ENCODE data around the gene IL1R1. TPM values are rescaled to one million over a fixed set of nuclear protein-coding genes. Genes with fewer than 3 reads are reported as not detected.
"Not testable (repeated sequence)": the region's sequence is repeated elsewhere in the genome, so short reads cannot be mapped to it uniquely, and the experiment has no call there.

The IL1R1 gene
- total RNA-seq, 1 donor from 2014 or later = 0.17 TPM

- Mint-ChIP-seq H3K27me3 (ENCODE audit: unreplicated experiment) (peaks cover 3% of the 10 kb centered on the region), H3K27ac (ENCODE audit: unreplicated experiment) (no peak overlapping the region), H3K36me3 (ENCODE audit: unreplicated experiment) (no peaks in the 10 kb centered on the region), H3K4me1 (ENCODE audit: low read depth, unreplicated experiment) (no peaks in the 10 kb centered on the region), H3K4me3 (ENCODE audit: unreplicated experiment) (no peak overlapping the region), H3K9me3 (ENCODE audit: unreplicated experiment) (peaks cover 5% of the 10 kb centered on the region)
- DNase-seq = no peak
- TF ChIP-seq CTCF (IDR thresholded peaks at IDR 0.05; ENCODE audit: partially characterized antibody, unreplicated experiment) = no peak
These were observed 39.3 kb upstream of the IL1R1 start for GRCh38 chr2:102103284-102103683.

- peaks cover 5% of the 10 kb centered on the region for H3K9me3 Mint-ChIP-seq (ENCODE audit: unreplicated experiment)
- no peak for TF ChIP-seq CTCF (IDR thresholded peaks at IDR 0.05; ENCODE audit: partially characterized antibody, unreplicated experiment)
- DNase-seq = no peak
- no peak overlapping the region for H3K27ac Mint-ChIP-seq (ENCODE audit: unreplicated experiment)
- no peaks in the 10 kb centered on the region for H3K4me1 Mint-ChIP-seq (ENCODE audit: low read depth, unreplicated experiment)
- no peaks in the 10 kb centered on the region for H3K36me3 Mint-ChIP-seq (ENCODE audit: unreplicated experiment)
- H3K4me3 Mint-ChIP-seq (ENCODE audit: unreplicated experiment) = no peak overlapping the region
- H3K27me3 Mint-ChIP-seq (ENCODE audit: unreplicated experiment) = peaks cover 3% of the 10 kb centered on the region
These were observed 38.3 kb upstream of the IL1R1 start for GRCh38 chr2:102103992-102104871.

DNA sequence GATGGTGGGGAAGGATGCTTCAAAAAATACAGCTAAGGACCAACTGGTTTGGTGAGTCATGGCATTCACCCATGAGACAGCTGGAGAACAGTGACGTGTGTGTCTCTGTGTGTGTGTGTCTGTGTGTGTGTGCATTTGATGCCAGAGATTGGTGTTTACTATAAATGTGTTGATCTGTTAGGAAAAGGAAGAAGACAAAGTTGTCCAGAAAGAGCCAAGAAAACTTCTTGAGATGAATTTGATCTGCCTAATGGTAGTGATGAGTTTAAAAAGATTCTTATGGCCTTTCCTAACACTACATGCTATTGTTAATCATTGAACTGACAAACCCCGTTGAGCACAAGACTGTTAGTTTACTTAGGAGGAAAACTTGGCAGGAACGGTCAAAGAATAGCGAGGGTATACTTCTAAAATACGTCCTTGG is 36.4 kb upstream of the IL1R1 start:
- no peak for DNase-seq
- H3K27me3 Mint-ChIP-seq (ENCODE audit: unreplicated experiment) = peaks cover 5% of the 10 kb centered on the region
- no peak overlapping the region for H3K4me3 Mint-ChIP-seq (ENCODE audit: unreplicated experiment)
- no peaks in the 10 kb centered on the region for H3K4me1 Mint-ChIP-seq (ENCODE audit: low read depth, unreplicated experiment)
- H3K27ac Mint-ChIP-seq (ENCODE audit: unreplicated experiment) = no peak overlapping the region
- H3K36me3 Mint-ChIP-seq (ENCODE audit: unreplicated experiment) = no peaks in the 10 kb centered on the region
- TF ChIP-seq CTCF (IDR thresholded peaks at IDR 0.05; ENCODE audit: partially characterized antibody, unreplicated experiment) = no peak
- H3K9me3 Mint-ChIP-seq (ENCODE audit: unreplicated experiment) = peaks cover 2% of the 10 kb centered on the region

DNA sequence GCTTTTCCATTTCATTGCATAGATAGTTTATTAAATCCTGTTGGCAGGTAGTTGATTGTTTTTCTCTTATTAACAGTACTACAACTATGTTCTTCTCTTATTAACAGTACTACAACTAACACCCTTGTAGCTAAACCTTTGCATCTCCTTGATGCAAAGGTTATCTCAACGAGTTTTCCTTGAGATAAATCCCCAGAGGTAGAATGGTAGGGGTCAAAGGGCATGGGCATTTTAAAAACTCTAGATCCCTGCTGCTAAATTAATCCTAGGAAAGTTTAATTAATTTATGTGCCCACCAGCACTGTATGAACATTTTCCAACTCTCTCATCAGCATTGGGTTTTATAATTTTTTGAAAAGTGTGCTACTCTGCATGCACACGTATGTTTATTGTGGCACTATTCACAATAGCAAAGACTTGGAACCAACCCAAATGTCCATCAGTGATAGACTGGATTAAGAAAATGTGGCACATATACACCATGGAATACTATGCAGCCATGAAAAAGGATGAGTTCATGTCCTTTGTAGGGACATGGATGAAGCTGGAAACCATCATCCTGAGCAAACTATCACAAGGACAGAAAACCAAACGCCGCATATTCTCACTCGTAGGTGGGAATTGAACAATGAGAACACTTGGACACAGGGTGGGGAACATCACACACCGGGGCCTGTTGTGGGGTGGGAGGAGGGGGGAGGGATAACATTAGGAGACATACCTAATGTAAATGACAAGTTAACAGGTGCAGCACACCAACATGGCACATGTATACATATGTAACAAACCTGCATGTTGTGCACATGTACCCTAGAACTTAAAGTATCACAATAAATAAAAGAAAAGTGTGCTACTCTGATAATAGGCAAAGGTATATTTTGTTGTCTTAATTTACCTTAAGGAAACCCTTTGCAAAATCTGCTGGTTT is 35.5 kb upstream of the IL1R1 start:
- not testable (repeated sequence) for DNase-seq; H3K27ac Mint-ChIP-seq (ENCODE audit: unreplicated experiment); H3K9me3 Mint-ChIP-seq (ENCODE audit: unreplicated experiment); H3K27me3 Mint-ChIP-seq (ENCODE audit: unreplicated experiment); H3K4me3 Mint-ChIP-seq (ENCODE audit: unreplicated experiment); H3K4me1 Mint-ChIP-seq (ENCODE audit: low read depth, unreplicated experiment); H3K36me3 Mint-ChIP-seq (ENCODE audit: unreplicated experiment)

DNA sequence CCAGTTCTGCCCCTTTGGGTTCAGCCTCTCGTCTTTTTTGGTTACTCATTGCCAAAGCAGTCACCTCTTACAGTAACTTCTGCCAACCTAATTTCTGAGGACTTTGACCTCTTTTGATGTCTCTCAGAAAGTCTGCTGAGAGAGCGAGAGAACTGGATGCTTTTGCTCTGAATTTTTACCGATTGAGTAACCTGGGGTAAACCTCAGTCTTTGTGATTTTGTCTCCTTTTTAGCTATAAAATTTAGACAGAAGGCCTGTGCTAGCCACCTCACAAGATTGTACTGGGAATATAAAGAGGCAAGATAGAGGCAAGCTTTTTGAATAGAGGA is 34.8 kb upstream of the IL1R1 start:
- no peak overlapping the region for H3K27ac Mint-ChIP-seq (ENCODE audit: unreplicated experiment)
- H3K9me3 Mint-ChIP-seq (ENCODE audit: unreplicated experiment) = peaks cover 2% of the 10 kb centered on the region
- no peak overlapping the region for H3K4me3 Mint-ChIP-seq (ENCODE audit: unreplicated experiment)
- TF ChIP-seq CTCF (IDR thresholded peaks at IDR 0.05; ENCODE audit: partially characterized antibody, unreplicated experiment) = no peak
- DNase-seq = no peak
- no peaks in the 10 kb centered on the region for H3K36me3 Mint-ChIP-seq (ENCODE audit: unreplicated experiment)
- peaks cover 5% of the 10 kb centered on the region for H3K27me3 Mint-ChIP-seq (ENCODE audit: unreplicated experiment)
- H3K4me1 Mint-ChIP-seq (ENCODE audit: low read depth, unreplicated experiment) = no peaks in the 10 kb centered on the region
